Measurements from ENCODE around the gene NPEPPS.
"Not testable (repeated sequence)": the region's sequence is repeated elsewhere in the genome, so short reads cannot be mapped to it uniquely, and the experiment has no call there.

DNA sequence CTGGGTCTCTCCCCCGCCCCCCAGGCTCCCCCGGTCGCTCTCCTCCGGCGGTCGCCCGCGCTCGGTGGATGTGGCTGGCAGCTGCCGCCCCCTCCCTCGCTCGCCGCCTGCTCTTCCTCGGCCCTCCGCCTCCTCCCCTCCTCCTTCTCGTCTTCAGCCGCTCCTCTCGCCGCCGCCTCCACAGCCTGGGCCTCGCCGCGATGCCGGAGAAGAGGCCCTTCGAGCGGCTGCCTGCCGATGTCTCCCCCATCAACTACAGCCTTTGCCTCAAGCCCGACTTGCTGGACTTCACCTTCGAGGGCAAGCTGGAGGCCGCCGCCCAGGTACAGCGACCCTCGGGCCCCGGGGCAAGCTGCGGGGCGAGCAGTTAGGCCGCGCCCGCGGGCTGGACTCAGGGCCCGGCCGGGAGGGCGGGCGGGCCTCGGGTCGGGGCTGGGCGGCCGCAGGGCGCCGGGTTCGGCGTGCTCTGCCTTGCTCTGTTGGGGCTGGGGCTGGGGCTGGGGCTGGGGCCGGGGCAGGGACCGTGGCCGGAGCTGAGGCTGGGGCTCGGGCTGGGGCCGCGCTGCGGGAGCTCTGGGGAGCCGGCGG lies 419 bp downstream of the NPEPPS start:
- TF ChIP-seq, protein P1, sequence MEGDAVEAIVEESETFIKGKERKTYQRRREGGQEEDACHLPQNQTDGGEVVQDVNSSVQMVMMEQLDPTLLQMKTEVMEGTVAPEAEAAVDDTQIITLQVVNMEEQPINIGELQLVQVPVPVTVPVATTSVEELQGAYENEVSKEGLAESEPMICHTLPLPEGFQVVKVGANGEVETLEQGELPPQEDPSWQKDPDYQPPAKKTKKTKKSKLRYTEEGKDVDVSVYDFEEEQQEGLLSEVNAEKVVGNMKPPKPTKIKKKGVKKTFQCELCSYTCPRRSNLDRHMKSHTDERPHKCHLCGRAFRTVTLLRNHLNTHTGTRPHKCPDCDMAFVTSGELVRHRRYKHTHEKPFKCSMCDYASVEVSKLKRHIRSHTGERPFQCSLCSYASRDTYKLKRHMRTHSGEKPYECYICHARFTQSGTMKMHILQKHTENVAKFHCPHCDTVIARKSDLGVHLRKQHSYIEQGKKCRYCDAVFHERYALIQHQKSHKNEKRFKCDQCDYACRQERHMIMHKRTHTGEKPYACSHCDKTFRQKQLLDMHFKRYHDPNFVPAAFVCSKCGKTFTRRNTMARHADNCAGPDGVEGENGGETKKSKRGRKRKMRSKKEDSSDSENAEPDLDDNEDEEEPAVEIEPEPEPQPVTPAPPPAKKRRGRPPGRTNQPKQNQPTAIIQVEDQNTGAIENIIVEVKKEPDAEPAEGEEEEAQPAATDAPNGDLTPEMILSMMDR (IDR thresholded peaks at IDR 0.05) = not testable (repeated sequence)
- TF ChIP-seq JUND (IDR thresholded peaks at IDR 0.05); EP300 (IDR thresholded peaks at IDR 0.05; ENCODE audit: borderline replicate concordance in 1 of 2, low read depth in 1 of 2, low read length in 1 of 2); RCOR1 (IDR thresholded peaks at IDR 0.05; ENCODE audit: low read length); EZH2phosphoT487 (IDR thresholded peaks at IDR 0.05; ENCODE audit: borderline replicate concordance, low read depth); POLR2AphosphoS5 (IDR thresholded peaks at IDR 0.05; ENCODE audit: low read depth, low read length); RAD21 (IDR thresholded peaks at IDR 0.05; ENCODE audit: low read length); GABPA (IDR thresholded peaks at IDR 0.05; ENCODE audit: low read depth): not testable (repeated sequence)
- TF ChIP-seq, protein P2, sequence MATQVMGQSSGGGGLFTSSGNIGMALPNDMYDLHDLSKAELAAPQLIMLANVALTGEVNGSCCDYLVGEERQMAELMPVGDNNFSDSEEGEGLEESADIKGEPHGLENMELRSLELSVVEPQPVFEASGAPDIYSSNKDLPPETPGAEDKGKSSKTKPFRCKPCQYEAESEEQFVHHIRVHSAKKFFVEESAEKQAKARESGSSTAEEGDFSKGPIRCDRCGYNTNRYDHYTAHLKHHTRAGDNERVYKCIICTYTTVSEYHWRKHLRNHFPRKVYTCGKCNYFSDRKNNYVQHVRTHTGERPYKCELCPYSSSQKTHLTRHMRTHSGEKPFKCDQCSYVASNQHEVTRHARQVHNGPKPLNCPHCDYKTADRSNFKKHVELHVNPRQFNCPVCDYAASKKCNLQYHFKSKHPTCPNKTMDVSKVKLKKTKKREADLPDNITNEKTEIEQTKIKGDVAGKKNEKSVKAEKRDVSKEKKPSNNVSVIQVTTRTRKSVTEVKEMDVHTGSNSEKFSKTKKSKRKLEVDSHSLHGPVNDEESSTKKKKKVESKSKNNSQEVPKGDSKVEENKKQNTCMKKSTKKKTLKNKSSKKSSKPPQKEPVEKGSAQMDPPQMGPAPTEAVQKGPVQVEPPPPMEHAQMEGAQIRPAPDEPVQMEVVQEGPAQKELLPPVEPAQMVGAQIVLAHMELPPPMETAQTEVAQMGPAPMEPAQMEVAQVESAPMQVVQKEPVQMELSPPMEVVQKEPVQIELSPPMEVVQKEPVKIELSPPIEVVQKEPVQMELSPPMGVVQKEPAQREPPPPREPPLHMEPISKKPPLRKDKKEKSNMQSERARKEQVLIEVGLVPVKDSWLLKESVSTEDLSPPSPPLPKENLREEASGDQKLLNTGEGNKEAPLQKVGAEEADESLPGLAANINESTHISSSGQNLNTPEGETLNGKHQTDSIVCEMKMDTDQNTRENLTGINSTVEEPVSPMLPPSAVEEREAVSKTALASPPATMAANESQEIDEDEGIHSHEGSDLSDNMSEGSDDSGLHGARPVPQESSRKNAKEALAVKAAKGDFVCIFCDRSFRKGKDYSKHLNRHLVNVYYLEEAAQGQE (IDR thresholded peaks at IDR 0.05; ENCODE audit: low read depth, low read length) = not testable (repeated sequence)
- TF ChIP-seq, protein P3, sequence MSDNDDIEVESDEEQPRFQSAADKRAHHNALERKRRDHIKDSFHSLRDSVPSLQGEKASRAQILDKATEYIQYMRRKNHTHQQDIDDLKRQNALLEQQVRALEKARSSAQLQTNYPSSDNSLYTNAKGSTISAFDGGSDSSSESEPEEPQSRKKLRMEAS (IDR thresholded peaks at IDR 0.05; ENCODE audit: low read depth) = not testable (repeated sequence)

All from SK-N-SH (cell line).